DMS79 treated with DMSO at 0.1 percent for 48 hours (cell line): ENCODE measurements around the gene PYY.

Experiments
- DNase-seq: peaks from one replicate; lab custom pipeline; 2025; lab: John Stamatoyannopoulos, UW

PYY gene

DNA sequence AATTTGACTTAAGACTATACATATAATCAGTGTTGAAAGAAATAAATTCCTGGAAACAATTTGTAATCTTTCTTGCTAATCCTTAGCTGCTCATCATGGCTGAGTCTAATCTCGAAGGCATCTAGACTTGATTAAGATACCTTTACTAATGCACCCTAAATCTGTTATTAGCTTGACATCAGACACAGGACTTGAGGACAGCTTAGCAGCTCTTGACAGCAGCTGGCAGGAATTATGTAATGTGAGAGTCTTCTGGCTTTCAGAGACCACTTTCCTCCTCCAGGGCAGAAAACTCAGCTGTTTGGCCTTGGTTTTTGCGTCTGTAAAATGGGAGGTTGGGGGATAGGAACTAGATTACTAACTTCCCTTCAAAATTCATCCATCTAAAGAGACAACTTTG is 39.3 kb downstream of the PYY start:
- no peak for DNase-seq

- DNase-seq: no peak
Observed at GRCh38 chr17:43913584-43913983, 40.2 kb downstream of the PYY start.

- peak; percentile 5 for DNase-seq
Observed at GRCh38 chr17:43912635-43913304, 41.0 kb downstream of the PYY start.

GRCh38 chr17:43911904-43912303 is 41.8 kb downstream of the PYY start:
- DNase-seq: peak; percentile 9

- no peak for DNase-seq
Observed at GRCh38 chr17:43909537-43910231, 44.1 kb downstream of the PYY start.

- peak; percentile 67 for DNase-seq
Observed at GRCh38 chr17:43907998-43908721, 45.6 kb downstream of the PYY start.

GRCh38 chr17:43907425-43907981 is 46.2 kb downstream of the PYY start, which contains the start of gene MPP2:
TSS of gene MPP2 (minus strand) at chr17:43907536. CDS start at chr17:43904460, 3,076 bp downstream.
- DNase-seq: peak; percentile 76

DNA sequence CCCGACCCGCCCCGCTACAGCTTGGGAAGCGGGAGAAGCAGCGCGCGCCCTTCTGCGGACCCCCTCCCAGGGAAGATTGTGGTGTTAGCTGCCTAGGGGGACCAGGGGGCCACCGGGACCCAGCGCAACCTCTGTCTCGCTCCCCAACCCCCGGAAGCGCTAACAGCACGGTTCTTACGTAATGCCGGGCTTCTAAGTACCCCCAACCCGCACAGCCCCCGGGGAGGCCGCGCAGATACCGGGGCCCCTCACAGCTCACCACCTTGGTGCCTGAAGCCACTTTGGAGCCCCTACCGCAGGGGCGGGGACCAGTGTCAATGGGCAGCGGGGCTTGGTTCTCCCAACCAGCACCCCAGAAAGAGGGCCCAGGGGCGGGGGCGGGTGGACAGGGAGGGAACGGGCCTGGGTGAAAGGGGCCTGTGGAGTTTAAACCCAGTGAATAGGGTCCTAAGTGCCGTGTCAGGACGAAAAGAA is 46.8 kb downstream of the PYY start:
- no peak for DNase-seq

DNA sequence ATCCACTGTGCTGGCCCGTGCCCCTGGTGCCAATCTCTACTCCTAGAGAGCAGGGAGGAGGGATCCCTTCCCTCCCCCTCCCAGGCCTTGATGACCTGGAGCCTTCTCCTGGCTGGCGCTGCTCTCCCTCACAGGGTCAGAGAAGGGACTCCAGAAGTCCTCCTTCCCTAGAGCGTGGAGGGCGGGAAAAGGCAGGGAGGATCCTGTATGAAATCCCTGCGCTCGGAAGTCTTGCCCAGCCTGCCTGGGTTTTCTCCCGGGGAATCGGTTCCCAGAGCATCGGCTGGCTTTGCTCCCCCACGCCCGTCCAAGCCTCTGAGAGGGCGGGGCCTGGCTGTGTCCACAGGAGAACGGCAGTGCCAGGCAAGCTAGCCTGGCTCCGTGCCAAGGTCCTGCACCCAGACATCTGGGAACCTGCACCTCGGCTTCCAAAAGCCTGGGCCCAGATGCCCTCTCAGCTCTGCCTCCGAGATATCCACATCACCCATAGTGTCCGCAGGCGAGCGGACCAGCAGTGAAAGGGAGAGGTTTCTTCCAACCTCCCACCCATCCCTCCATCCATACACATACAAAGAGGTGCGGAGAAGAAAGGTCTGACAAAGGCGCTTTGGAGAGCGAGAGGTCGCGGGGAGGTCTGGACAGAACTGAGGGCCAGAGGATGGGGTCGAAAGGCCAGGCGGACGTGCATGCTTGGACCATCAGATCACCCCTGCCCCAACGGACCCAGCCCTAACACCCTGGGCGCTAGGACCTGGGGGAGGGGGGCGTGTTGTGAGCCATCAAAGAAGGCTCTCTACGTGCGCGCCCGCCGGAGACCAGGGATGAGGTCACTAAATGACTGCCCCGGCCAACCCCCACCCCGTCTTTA is 47.5 kb downstream of the PYY start:
- peak; percentile 59 for DNase-seq

DNA sequence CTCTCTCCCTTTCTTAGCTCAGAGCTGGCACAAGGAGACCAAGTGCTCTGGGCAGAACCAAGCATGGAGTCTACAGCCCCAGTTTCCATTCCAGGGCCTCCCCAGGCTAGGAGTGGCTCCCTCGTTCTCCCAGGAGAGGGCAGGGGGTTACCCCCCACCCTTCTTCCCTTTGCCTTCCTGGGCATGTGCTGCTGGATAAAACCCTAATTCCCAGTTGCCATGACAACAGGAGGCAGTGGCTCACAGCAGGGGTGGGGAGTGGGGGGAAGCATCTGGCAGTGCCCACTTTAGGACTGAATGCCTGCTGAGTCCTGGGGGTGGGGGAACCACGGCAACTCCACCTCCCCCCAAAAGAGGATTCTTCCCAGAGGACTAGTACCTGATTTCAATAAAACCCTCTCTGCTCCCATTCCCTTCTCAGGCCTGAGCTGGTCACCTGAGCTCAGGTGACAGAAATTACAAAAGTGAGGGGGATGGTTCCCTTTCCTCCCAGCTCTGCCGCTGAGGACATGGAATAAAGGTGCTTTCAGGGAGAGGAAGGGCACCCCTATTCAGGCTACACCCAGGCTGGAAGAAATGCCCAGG is 48.2 kb downstream of the PYY start:
- DNase-seq: peak; percentile 18
